NCI-H524 (cell line): ENCODE data around the gene LIMS2.

Source experiments
- DNase-seq, 2 experiments: peaks; one replicate each; lab custom pipeline; 2025; lab: John Stamatoyannopoulos, UW

The LIMS2 gene

GRCh38 chr2:127675331-127676261 is at the start of gene LIMS2:
Gene LIMS2, minus strand, starts transcription at chr2:127675530. Its CDS starts 506 bp downstream, at chr2:127675024.
- peak in 1 of 2 experiments; percentile 23 for DNase-seq

- no peak for DNase-seq
Measured at GRCh38 chr2:127722807-127723206, 47.5 kb upstream of the LIMS2 start.

- no peak for DNase-seq
Measured at GRCh38 chr2:127721978-127722355, 46.6 kb upstream of the LIMS2 start.

GRCh38 chr2:127721311-127721977 is 46.1 kb upstream of the LIMS2 start:
- DNase-seq = no peak

GRCh38 chr2:127719301-127720218 is 44.2 kb upstream of the LIMS2 start:
- no peak for DNase-seq

GRCh38 chr2:127718271-127718670 is 42.9 kb upstream of the LIMS2 start:
- no peak for DNase-seq

- DNase-seq = no peak
Measured at GRCh38 chr2:127715778-127716449, 40.6 kb upstream of the LIMS2 start.

GRCh38 chr2:127713562-127713961 is 38.2 kb upstream of the LIMS2 start:
- no peak for DNase-seq

GRCh38 chr2:127712999-127713398 is 37.7 kb upstream of the LIMS2 start:
- no peak for DNase-seq

GRCh38 chr2:127709336-127709735 is 34.0 kb upstream of the LIMS2 start:
- no peak for DNase-seq

- DNase-seq = no peak
Measured at GRCh38 chr2:127707890-127708648, 32.7 kb upstream of the LIMS2 start.

- DNase-seq = no peak
Measured at GRCh38 chr2:127706215-127706990, 31.1 kb upstream of the LIMS2 start.

- DNase-seq = no peak
Measured at GRCh38 chr2:127705391-127706065, 30.2 kb upstream of the LIMS2 start.

- DNase-seq = no peak
Measured at GRCh38 chr2:127704641-127705390, 29.5 kb upstream of the LIMS2 start.

- no peak for DNase-seq
Measured at GRCh38 chr2:127703282-127703681, 28.0 kb upstream of the LIMS2 start.

- DNase-seq = no peak
Measured at GRCh38 chr2:127702395-127703009, 27.2 kb upstream of the LIMS2 start.

- peak; percentile 56 to 77 for DNase-seq
Measured at GRCh38 chr2:127701651-127702394, 26.5 kb upstream of the LIMS2 start.
